HTR-8/SVneo (cell line): Measurements from ENCODE around the gene GALNTL6.

Experiments used
- DNase-seq: peaks from one replicate; pipeline ENCODE4 v3.0.0; 2011; ENCODE audit warnings: low spot score, mixed read lengths; ENCODE audit not compliant: insufficient read length
- FAIRE-seq: peaks from 2 replicates; lab custom pipeline; 2011; peaks lifted over from hg19 to GRCh38; lab: Jason Lieb, UNC

The GALNTL6 gene

DNA sequence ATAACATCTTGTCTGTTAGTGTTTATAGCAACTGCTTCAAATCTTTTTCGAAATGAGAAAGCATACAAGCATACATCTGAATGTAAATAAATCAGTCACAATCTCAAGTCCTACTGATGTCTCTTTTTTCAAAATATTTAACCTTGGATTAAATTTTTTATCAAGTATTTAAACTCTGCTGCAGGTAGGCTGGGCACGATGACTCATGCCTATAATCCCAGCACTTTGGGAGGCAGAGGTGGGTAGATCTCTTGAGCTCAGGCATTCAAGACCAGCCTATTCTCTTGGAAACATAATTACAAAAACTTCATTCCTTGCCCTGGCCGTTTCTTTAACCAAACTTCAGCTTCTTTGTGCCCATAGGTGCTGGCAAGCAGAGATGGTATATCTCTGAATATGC is 815.1 kb downstream of the GALNTL6 start:
- DNase-seq (no peak), FAIRE-seq (no peak)

DNA sequence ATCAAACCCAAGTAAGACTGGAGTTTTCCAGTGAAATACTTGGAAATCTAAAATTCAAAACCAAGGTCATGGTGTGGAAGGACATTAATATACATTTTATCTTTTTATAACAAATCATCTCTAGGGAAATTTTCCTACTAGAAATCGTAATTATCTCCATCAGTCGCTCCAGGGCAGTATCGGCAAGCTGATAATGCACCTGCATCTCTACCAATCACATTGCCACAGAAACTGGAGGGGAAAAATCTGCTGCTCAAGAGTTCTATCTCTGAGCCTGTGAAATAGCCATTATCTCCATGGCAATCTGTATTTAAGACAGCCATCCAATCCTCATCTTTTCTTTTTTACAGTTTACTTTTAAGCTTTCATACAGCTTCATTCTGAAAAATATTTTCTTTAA is 817.1 kb downstream of the GALNTL6 start:
- no peak for DNase-seq
- no peak for FAIRE-seq

DNA sequence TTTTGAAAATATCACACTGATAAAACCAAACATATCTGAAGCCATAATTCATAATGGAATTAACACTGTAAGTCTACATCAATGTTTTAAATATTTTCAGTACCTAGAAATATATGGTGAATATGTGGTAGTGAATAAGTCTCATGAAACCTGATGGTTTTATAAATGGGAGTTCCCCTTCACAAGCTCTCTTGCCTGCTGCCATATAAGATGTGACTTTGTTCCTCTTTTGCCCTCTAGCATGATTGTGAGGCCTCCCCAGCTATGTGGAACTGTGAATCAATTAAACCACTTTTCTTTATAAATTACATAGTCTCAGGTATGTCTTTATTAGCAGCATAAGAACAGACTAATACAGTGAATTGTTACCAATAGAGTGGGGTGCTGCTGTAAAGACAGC is 818.6 kb downstream of the GALNTL6 start:
- FAIRE-seq (no peak), DNase-seq (no peak)

DNA sequence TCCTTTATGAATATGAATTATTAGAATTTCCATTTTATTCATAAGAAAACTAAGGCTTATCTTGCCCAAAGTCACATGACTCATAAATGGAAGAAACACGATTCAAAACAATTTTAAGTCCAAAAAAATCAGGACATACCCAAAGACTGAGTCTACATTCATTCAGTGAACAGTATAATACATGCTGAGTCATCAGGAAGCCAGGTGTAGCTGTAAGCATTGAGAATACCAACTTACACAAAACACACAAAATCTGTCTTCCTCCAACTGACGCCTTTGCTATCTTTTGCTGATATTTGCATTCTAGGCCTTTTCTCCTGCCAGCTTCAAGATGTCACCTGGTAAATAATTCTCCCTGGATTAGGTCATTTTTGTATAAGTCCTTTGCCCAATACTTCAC is 835.3 kb downstream of the GALNTL6 start:
- DNase-seq: no peak
- no peak for FAIRE-seq

DNA sequence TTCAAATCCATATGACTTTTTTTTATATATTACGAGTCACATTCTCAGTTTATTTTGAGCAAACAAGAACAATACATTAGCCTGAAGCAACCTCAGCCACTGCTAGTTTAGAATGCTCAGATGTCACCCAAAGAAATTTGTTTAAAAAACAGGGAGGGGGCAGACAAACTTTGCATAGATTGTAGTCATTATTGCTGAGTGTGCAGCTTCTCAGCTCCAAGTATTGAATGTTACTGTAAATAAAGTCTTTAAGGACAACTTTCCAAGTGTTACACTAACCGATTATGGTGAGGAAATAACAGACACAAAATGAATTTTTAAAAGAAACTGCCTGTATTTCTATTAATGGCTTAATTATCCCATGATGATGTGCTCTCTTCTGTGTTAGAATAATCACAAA is 835.9 kb downstream of the GALNTL6 start:
- DNase-seq (no peak), FAIRE-seq (no peak)

DNA sequence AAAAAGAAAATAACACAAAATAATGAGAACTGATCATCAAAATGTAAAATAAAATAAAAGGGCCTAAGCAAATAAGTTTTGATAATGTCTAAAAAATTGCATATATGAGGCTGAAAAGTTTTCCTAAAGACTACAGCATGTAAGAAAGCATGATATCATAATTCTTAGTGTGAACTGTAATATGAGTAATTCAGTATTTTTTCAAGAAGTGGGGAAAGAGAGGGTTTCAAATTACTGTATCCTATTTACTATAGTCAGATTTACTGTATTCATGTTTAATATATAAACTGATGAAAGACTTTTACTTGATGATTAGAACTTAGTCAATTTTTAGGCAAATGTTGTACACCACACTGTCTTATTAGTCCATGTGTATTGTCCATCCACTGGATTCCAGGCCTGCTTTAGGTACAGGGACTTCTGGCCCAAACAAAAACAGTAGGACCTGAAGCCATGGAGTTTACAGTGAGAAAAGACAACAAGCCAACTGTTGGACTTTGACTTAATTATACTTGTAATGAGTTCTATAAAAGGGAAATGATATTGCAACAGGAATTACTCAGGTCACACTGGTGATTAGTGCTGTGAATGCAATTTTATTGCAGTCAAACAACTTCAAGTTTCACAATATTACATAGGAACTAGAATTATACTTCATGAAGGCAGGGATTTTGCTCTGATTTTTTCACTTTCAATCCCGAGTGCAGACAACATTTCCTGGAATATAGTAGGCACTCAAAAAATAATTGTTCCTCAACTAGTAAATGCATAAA is 837.7 kb downstream of the GALNTL6 start:
- FAIRE-seq (no peak), DNase-seq (no peak)

DNA sequence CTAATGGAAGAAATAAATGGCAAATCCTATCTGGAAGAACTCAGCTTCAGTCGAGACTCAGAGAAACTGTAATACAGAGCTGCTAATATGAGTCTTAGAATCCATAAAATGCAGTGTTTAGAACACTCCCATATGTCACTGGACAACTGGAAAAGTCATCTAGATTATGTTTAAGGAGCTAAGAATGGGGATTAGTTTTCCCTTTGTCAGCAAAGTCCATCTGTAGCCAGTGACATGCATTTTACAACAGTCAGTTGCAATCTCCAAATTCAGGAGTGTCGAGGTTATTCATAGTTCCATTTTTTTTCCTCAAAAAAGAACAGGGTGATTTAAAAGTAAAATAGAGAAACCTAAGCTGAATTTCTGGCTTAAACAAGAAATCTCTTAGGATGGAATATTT is 838.8 kb downstream of the GALNTL6 start:
- DNase-seq (no peak), FAIRE-seq (no peak)

DNA sequence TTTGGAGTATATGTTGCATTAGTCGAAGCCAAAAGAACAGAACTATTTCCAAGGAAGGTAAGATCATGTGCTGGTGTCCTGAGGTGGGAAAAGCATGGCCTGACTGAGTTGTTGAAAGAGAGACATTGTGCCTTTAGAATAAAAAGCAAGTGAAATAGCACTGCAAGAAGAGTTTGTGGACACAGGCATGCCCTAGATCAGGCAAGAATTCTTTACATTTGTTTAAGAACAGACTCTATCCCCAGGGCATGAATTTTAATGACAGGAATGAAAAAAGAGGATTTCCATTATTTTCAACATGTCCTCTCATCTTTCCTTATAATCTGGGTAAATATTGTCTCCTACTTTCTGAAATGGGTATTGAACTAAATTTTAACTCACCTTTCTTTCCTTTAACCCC is 839.2 kb downstream of the GALNTL6 start:
- FAIRE-seq: no peak
- DNase-seq: no peak

DNA sequence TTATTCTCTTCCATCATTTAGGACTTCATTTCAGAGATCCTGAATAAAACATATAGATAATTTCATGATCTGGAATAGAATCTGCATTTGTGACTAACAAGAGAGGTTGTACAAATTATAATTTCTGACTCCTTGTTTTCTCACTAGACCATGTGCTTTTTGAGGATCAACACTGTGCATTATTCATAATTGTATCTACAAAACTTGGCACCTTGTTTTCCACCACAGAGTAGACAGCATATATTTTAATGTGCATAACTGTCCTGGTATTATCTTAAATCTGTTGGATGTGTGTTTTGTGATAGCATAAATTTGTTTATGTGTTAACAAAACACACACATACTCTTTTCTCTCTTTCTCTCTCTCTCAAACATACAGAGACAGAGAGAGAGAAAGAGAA is 840.5 kb downstream of the GALNTL6 start:
- FAIRE-seq (no peak), DNase-seq (no peak)

DNA sequence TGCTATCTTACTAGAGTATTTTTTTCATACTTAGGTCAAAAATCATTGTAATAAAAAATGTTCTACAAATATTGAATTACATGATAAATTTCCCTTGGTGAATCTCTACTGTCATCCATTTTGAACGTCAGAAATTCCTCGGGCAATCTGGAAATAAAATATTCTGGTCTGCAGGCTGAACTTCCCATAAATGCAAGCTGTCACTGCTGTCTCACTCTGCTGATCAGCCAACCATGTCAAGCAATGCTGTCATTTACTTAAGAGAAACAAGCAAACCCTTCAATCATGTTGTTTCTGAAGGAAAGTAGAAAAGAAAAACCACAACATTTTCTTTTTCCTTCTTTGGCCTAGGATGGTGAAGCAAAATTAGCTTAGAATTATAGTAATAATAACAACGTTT is 841.3 kb downstream of the GALNTL6 start:
- FAIRE-seq: no peak
- DNase-seq: no peak

DNA sequence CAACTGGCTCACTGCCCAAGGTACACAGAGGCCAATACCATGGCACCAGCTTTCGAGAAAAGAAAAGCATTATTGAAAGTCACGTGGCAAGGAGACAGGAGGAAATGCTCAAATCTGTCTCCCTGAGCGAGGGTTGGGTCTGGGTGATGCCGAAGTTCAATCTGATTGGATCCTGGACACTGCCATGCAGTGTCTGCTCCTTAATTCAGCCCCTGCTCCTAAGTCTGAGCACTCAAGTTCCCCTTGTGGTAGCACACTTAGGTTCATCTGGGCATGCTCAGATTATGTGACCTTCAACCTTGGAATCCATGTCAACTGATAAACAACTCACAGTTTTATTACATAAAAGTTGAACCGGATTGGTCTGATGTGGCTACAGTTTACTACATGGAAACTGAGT is 842.9 kb downstream of the GALNTL6 start:
- DNase-seq (no peak), FAIRE-seq (no peak)

DNA sequence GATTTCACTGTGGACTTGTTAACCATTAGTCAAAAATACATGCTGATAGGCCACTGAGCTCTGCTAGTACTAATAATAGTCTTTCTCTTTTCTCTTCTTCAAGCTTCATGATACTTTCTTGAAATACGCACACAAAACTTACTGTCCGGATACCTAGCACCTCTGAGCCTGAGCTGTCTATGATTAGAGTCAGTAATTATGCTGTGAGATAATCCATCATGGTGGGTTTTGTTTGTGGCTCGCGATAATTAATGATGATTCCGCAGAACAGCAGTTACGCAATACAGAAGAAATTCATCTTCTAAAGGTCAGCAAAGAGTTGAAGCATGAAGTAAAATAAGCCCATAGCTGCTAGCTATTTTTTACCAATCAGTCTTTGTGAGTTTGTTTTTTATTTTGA is 843.9 kb downstream of the GALNTL6 start:
- FAIRE-seq: no peak
- DNase-seq: no peak

DNA sequence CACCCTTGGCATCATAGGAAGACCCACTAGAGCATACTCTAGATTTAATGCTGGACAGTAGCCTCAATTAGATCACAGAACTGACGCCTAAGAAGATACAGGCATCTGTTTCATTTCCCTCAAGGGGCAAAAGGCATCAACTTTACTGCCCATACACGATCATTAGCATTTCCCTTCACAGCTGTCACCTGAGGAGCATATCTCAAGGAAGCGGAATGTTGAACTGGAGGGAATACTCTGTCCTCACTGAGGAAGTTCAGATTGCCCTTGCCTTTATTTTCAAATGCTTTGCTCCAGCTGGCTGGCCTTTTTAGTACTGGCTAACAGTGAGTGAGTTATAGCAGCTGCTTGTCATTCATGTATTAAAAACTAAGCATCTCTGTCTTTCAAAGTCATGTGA is 847.0 kb downstream of the GALNTL6 start:
- DNase-seq (no peak), FAIRE-seq (no peak)

DNA sequence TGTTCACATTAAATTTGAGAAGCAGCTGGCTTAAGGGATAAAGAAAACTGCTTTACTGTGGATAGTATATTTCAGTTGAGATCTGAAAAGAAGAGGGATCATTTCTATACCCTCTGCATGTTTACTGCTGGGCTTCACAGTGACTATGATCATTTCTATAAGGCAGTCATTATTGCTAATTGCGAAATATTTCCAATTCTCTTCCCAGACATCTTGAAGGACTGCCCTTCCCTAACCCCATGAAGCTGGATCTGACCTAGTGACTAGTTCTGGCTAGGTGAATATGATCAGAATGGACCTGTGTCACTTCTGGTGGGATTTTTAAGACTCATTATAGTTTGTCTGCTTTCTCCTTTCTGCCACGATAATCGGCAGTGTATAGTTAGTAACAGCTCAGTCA is 848.9 kb downstream of the GALNTL6 start:
- FAIRE-seq (no peak), DNase-seq (no peak)

DNA sequence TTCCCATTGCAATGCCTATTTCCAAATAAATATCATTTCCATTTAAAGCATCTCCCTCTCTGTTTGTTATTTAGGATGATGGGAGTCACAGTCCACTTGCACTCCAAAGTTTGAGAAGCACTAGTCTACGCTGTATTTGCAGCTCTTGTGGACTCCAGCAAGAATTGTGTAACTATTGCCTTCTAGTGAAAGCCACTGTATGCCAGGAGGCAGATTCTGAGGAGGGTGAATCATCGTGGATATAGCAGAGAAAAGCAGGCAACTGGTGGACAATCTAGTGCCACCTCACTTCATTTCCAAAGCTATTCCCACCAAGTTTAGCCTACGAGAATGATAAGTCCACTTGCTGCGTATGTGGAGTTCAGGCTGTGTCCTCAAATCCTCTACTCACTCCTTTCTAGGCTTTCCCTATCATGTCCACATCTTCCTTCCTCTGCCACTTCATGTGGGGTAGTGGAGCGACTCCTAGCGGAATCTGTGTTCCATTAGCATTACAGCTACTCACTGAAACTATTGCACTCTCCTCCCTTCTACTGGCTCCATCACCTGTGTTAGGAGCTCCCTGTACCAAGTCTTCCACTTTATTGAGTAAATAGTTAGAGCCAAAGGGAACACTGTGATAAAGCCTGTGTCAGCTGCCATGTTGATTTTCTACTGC is 853.6 kb downstream of the GALNTL6 start:
- no peak for DNase-seq
- FAIRE-seq: no peak

DNA sequence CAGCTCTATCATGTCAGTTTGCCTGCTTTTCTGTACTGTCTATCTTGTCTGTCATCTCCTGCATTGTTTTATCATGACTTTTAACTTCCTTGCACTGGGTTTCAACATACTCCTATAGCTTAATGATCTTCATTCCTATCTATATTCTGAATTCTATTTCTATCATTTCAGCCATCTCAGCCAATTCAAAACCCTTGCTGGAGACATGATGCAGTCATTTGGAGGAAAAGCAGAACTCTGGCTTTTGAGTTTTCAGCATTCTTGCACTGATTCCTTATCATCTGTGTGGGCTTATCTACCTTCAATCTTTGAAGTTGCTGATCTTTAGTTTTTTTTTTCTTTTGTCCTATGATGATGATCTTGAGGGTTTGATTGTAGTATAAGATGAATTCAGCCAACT is 861.6 kb downstream of the GALNTL6 start:
- FAIRE-seq (no peak), DNase-seq (no peak)

DNA sequence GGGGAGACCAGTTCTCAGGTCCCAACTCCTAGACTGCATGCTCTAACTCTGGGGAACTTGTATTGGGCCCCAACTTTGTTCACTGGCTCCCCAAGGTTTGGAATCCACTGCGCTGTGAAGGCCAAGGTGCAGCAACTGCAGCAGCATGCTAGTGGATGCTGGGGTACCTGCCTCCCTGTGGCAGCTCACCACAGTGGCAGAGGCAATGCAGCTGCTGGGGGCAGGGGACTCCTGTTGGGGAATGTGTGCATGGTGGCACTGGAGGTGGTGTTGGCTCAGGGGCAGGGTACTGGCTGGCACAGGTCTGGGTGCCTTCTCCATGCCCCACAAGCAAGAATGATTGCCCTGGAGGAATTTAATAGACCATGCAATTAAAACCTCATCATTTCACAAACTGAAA is 862.0 kb downstream of the GALNTL6 start:
- no peak for DNase-seq
- no peak for FAIRE-seq

DNA sequence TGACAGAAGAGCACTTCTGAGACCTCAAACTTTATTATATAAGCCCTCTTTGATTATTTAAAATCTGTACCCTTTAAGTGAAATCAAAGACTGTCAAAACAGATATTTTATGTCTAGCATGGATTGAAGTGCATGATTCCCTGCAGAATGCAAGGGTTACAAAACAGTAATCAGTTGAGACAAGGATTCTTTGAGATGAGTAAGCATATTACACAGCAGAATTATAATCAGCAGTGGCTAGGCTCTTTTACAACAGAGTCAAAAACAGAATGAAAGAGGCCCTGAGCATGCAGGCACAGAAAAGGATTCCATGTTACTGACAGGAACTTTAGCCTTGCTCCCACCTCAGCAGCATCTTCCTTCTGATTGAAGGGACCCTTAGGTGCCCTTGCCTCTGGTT is 867.5 kb downstream of the GALNTL6 start:
- no peak for FAIRE-seq

DNA sequence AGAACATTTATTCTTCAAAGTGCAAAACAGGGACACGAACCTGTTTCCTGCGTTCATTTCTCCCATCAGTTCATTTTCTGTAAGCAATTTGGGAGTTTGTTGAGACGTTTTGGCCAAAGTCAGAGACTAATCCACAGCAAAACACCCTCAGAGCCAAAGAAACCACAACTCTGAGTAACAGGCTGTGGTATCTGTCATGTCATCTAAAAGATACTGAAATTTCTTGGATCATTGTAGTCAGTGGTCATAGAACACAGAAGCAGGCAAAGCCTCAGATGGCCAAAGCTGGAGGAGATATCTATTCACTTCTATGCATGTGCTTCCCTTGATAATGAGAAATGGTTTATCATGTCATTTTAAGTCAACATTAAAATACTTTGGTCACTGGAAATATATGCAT is 869.8 kb downstream of the GALNTL6 start:
- FAIRE-seq (no peak), DNase-seq (no peak)

More for the DNA sequence above, 867.5 kb downstream of the GALNTL6 start:
- no peak for DNase-seq

DNA sequence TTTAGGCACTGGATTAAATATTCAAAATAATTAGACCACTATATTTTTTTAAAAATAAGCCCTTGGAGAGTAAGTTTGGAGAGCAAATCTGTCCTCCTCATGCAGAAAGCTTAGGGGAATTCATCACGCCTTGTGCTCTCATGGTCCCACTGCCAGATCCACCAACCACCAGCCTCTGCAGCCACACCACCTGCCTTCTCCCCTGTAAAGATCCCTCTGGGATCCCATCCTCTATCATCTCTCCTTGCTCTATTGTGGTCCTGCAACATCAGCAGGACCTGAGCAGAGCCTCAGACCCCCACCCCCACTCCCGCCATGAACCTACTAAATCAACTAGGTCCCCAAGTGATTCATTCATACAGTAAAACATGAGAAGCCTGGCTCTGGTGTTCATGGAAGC is 872.8 kb downstream of the GALNTL6 start:
- no peak for DNase-seq
- FAIRE-seq: no peak

DNA sequence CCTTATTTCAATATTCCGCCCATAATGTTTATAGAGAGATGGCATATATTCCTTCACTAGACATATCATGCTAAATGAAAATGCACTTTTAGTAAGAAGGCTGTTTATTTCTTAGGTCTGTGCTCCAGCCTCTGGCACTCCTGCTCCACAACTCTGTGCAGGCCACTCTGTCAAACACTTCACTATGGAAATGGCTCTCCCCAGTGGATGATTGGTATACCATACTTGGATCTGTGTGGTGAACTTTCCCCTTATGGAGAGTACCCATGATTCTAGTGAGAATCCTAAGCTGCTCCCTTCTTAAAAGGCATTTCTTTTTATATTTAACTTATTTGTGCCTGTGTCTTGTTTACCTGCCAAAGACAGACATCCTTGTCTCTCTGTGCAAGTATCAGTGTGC is 875.3 kb downstream of the GALNTL6 start:
- DNase-seq (no peak), FAIRE-seq (no peak)

DNA sequence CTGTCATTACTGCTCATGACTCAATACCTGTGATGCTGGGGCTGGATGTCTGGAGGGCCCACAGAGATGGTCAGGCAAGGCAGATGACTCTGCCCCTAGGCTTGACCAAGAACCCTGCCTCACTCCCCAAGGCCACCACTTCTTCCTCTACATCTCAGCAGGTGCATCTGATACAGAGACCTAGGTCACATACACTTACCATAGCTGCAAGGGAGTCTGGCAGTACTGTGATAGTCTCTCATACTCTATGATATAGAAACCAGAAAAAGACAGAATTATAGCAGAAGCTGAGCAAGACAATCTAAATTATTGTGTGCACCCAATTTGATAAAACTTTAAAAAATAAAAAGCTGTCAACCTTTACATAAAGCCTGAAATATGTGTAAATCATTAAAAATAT is 878.3 kb downstream of the GALNTL6 start:
- no peak for FAIRE-seq
- no peak for DNase-seq
